ENCODE measurements around the gene TP53INP2.
A peak's percentile ranks its signal among the peaks of the same experiment; 100 is the strongest.

TP53INP2 gene

DNA sequence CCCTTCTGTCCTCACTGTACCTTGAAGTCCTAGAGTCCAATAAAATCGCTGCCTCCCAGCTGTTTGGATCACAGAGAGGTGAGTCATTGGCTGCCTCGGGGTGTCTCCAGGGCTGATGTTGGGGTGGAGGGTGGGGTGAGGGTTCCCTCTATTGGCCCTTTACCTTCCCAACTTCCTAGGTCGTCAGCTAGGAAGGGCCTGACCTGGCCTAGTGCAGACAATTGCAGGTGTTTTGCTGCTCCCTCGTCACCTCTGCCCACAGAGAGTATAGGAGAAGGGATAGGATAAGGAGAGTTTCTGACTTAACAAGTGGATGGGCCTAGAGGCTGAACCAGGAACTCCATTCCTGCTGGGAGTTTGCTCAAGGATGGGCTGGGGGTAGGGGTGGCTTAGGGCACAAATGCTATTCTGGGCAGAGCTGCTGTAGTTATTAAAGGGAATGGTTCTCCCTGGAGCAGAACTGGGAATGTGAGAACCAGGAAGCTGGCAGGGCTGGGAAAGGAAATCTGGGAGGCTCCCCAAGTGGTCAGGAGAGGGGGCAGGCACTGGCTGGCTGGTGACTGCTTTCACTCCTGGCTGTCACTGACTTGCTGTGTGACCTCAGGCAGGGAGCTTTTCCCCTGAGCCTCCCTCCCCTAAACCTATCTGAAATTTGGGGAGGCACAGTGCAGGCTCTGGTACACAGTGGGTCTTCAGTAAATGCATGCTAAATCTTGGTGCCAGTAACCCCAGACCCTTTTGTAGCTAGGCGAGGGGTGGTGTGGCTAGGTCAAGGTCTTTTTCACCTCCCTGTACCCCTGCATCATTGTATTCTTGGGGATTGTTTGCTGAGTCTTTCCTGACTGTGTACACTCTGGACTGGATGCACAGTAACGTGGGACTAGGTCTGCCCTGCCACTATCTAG lies 1.5 kb downstream of the TP53INP2 start:
- TF ChIP-seq NFIC (IDR thresholded peaks at IDR 0.05), result no peak
- peak; percentile 32; the same call in 1 of the 2 replicates for TF ChIP-seq RAD21 (IDR thresholded peaks at IDR 0.05; ENCODE audit: low read depth)

DNA sequence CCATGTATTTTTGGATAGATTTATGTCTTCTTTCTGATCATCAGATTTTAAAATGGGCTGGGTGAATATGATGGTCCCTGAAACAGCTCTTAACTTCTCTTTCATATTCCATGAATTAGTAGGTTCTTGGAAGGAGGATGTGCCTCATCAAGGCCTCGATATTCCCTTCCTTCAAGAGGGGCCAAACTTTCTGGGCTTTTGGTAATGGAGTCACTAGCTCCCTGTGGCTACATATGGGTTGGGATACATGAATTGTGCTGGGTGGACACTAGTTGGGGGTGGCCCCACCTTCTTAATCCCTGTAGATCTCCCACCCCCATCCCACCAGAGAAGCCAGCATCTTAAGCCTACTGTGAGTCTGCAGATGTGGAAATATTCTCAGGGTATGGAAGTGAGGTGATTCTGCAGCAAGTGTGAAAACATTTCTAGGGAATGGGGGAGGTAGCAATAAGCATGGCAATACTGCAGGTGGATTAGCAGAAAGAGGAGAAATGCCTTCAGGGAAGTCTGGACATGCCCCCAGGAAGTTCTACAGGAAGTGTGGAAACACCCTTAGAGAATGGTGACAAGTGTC lies 2.2 kb downstream of the TP53INP2 start:
- no peak for TF ChIP-seq USF1 (IDR thresholded peaks at IDR 0.05)
- TF ChIP-seq TEAD4 (IDR thresholded peaks at IDR 0.05), result no peak
- TF ChIP-seq, protein P1, sequence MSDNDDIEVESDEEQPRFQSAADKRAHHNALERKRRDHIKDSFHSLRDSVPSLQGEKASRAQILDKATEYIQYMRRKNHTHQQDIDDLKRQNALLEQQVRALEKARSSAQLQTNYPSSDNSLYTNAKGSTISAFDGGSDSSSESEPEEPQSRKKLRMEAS (IDR thresholded peaks at IDR 0.05), result no peak
- no peak for TF ChIP-seq CREB1 (IDR thresholded peaks at IDR 0.05; ENCODE audit: low read depth)
- no peak for TF ChIP-seq NFIC (IDR thresholded peaks at IDR 0.05)
- TF ChIP-seq RAD21 (IDR thresholded peaks at IDR 0.05; ENCODE audit: low read depth), result no peak
- TF ChIP-seq REST (IDR thresholded peaks at IDR 0.05; ENCODE audit: low read depth), result no peak
- no peak for TF ChIP-seq YY1 (IDR thresholded peaks at IDR 0.05; ENCODE audit: low read depth)
- TF ChIP-seq TCF12 (IDR thresholded peaks at IDR 0.05; ENCODE audit: low read depth), result no peak
- TF ChIP-seq FOXM1 (IDR thresholded peaks at IDR 0.05; ENCODE audit: borderline replicate concordance, low read depth), result no peak
- TF ChIP-seq TAF1 (IDR thresholded peaks at IDR 0.05; ENCODE audit: low read depth), result no peak
- TF ChIP-seq EP300 (IDR thresholded peaks at IDR 0.05; ENCODE audit: borderline replicate concordance), result no peak
- no peak for TF ChIP-seq CEBPB (IDR thresholded peaks at IDR 0.05)
- TF ChIP-seq EGR1 (IDR thresholded peaks at IDR 0.05), result no peak
- TF ChIP-seq ZBTB7A (IDR thresholded peaks at IDR 0.05; ENCODE audit: low read depth), result no peak

GRCh38 chr20:34706912-34707784 lies 3.0 kb downstream of the TP53INP2 start:
- no peak for TF ChIP-seq RAD21 (IDR thresholded peaks at IDR 0.05; ENCODE audit: low read depth)
- no peak for TF ChIP-seq NFIC (IDR thresholded peaks at IDR 0.05)
- no peak for TF ChIP-seq FOXM1 (IDR thresholded peaks at IDR 0.05; ENCODE audit: borderline replicate concordance, low read depth)
- TF ChIP-seq CEBPB (IDR thresholded peaks at IDR 0.05), result no peak
- TF ChIP-seq USF1 (IDR thresholded peaks at IDR 0.05), result no peak
- no peak for TF ChIP-seq EP300 (IDR thresholded peaks at IDR 0.05; ENCODE audit: borderline replicate concordance)
- TF ChIP-seq TEAD4 (IDR thresholded peaks at IDR 0.05), result no peak
- TF ChIP-seq EGR1 (IDR thresholded peaks at IDR 0.05), result no peak
- no peak for TF ChIP-seq TCF12 (IDR thresholded peaks at IDR 0.05; ENCODE audit: low read depth)
- TF ChIP-seq REST (IDR thresholded peaks at IDR 0.05; ENCODE audit: low read depth), result no peak
- TF ChIP-seq, protein P1 (IDR thresholded peaks at IDR 0.05), result no peak
- no peak for TF ChIP-seq ZBTB7A (IDR thresholded peaks at IDR 0.05; ENCODE audit: low read depth)
- TF ChIP-seq TAF1 (IDR thresholded peaks at IDR 0.05; ENCODE audit: low read depth), result no peak
- TF ChIP-seq CREB1 (IDR thresholded peaks at IDR 0.05; ENCODE audit: low read depth), result no peak
- TF ChIP-seq YY1 (IDR thresholded peaks at IDR 0.05; ENCODE audit: low read depth), result no peak

- TF ChIP-seq USF1 (IDR thresholded peaks at IDR 0.05) (no peak), TAF1 (IDR thresholded peaks at IDR 0.05; ENCODE audit: low read depth) (no peak), TEAD4 (IDR thresholded peaks at IDR 0.05) (no peak), NFIC (IDR thresholded peaks at IDR 0.05) (no peak), EP300 (IDR thresholded peaks at IDR 0.05; ENCODE audit: borderline replicate concordance) (no peak), ZBTB7A (IDR thresholded peaks at IDR 0.05; ENCODE audit: low read depth) (peak; percentile 97), RAD21 (IDR thresholded peaks at IDR 0.05; ENCODE audit: low read depth) (peak; percentile 79), YY1 (IDR thresholded peaks at IDR 0.05; ENCODE audit: low read depth) (no peak), CREB1 (IDR thresholded peaks at IDR 0.05; ENCODE audit: low read depth) (no peak), TCF12 (IDR thresholded peaks at IDR 0.05; ENCODE audit: low read depth) (no peak), CEBPB (IDR thresholded peaks at IDR 0.05) (no peak), FOXM1 (IDR thresholded peaks at IDR 0.05; ENCODE audit: borderline replicate concordance, low read depth) (no peak)
- TF ChIP-seq, protein P1 (IDR thresholded peaks at IDR 0.05), result no peak
Observed at GRCh38 chr20:34708621-34709043, 4.5 kb downstream of the TP53INP2 start.

Measured in Ishikawa (cell line).